HCT116 (cell line): Measurements from ENCODE around the gene TMEM175. TPM values are rescaled to one million over a fixed set of nuclear protein-coding genes. Genes with fewer than 3 reads are reported as not detected.

Experiments
- ATAC-seq: fragments of 200-7000 bp; cut with Tn5 transposase; 2 replicates; pipeline ENCODE4 v1.9.1; 2020; ENCODE audit warnings: mild to moderate bottlenecking, moderate library complexity
- BruUV-seq: library from RNA; stranded (reverse); fragments of 400-500 nt; replicated peaks from 2 replicates; lab custom pipeline; 2021; lab: Mats Ljungman, UMichigan
- CTCF ChIA-PET: fragments of 300-600 bp; sonication (Branson Sonifier 250); formaldehyde crosslinking; loops from one replicate; lab custom pipeline; 2021; ENCODE audit warnings: antibody characterized with exemption; lab: Charles Lee
- POLR2A ChIA-PET: fragments of 300-600, 350-600 bp; sonication (Branson Sonifier 250); formaldehyde crosslinking; loops from one replicate; lab custom pipeline; 2021; ENCODE audit warnings: antibody characterized with exemption; lab: Charles Lee
- RAD21 ChIA-PET, 2 experiments: fragments of 300-600 bp; sonication (Branson Sonifier 250); formaldehyde crosslinking; loops; one replicate each; lab custom pipeline; 2023; ENCODE audit warnings: low total read pairs in 2 of 2; ENCODE audit not compliant: uncharacterized antibody in 2 of 2, unreplicated experiment in 2 of 2, low non-redundant PET in 1 of 2; lab: Charles Lee
- DNase-seq: peaks from one replicate; pipeline ENCODE4 v3.0.0-alpha.2; 2010; ENCODE audit warnings: low read depth, low spot score
- H2AFZ ChIP-seq: fragments of 200-600 bp; shearing (Covaris generic), sonication (generic); 2 replicates; pipeline ENCODE4 v1.6.1; 2017; ENCODE audit warnings: low read depth, mixed run types, mixed read lengths, antibody characterized with exemption, low read length; ENCODE audit not compliant: poor library complexity, severe bottlenecking
- H3K27ac ChIP-seq: 2 replicates; pipeline ENCODE4 v1.5.1; 2012; ENCODE audit warnings: low read depth, low read length
- H3K27me3 ChIP-seq: fragments of 200-600 bp; sonication (generic); 2 replicates; pipeline ENCODE4 v1.6.1; 2016; ENCODE audit warnings: mixed run types, low read length, mixed read lengths; ENCODE audit not compliant: insufficient read depth
- H3K36me3 ChIP-seq, 2 experiments: fragments of 200-500 bp in 1 of 2; fragments of 200-600 bp in 1 of 2; sonication (Bioruptor generic) in 1 of 2; sonication (generic) in 1 of 2; 2 replicates each; pipeline versions ENCODE4 v1.5.1 to v1.6.1; 2014 to 2016; ENCODE audit warnings: low read length in 2 of 2, inconsistent platforms in 1 of 2, mixed read lengths in 1 of 2, mixed run types in 1 of 2; ENCODE audit not compliant: insufficient read depth in 2 of 2, control insufficient read depth in 1 of 2
- H3K4me1 ChIP-seq, 2 experiments: fragments of 200-600 bp in 1 of 2; sonication (generic) in 1 of 2; 2 replicates each; pipeline versions ENCODE4 v1.5.1 to v1.6.1; 2012 to 2017; ENCODE audit warnings: low read length in 2 of 2, inconsistent platforms in 1 of 2, mild to moderate bottlenecking in 1 of 2, mixed read lengths in 1 of 2, mixed run types in 1 of 2, moderate library complexity in 1 of 2; ENCODE audit not compliant: insufficient read depth in 2 of 2, control insufficient read depth in 1 of 2
- H3K4me2 ChIP-seq: fragments of 200-600 bp; sonication (generic); 2 replicates; pipeline ENCODE4 v1.6.1; 2017; ENCODE audit warnings: mixed run types, low read length, mixed read lengths
- H3K4me3 ChIP-seq, 2 experiments: fragments of 200-600 bp in 1 of 2; sonication (generic) in 1 of 2; replicated peaks in 1 of 2; 2 replicates each; pipeline ENCODE4 v1.5.1; 2011 to 2016; ENCODE audit warnings: low read length in 2 of 2, control low read depth in 1 of 2, low read depth in 1 of 2, mild to moderate bottlenecking in 1 of 2, mixed read lengths in 1 of 2, mixed run types in 1 of 2
- H3K79me2 ChIP-seq: fragments of 200-600 bp; sonication (generic); 2 replicates; pipeline ENCODE4 v1.6.1; 2017; ENCODE audit warnings: mild to moderate bottlenecking, mixed run types, low read length, moderate library complexity, mixed read lengths; ENCODE audit not compliant: insufficient read depth
- H3K9ac ChIP-seq: fragments of 200-600 bp; sonication (generic); 2 replicates; pipeline ENCODE4 v1.6.1; 2016; ENCODE audit warnings: low read length, mixed read lengths
- H3K9me2 ChIP-seq: fragments of 200-600 bp; sonication (generic), shearing (Covaris generic); 2 replicates; pipeline ENCODE4 v1.6.1; 2017; ENCODE audit warnings: mixed run types, mild to moderate bottlenecking, moderate library complexity; ENCODE audit not compliant: insufficient read depth
- H3K9me3 ChIP-seq, 2 experiments: fragments of 200-500 bp in 1 of 2; fragments of 200-600 bp in 1 of 2; sonication (Bioruptor generic) in 1 of 2; sonication (generic) in 1 of 2; 2 replicates each; pipeline ENCODE4 v1.6.1; 2014 to 2017; ENCODE audit warnings: low read length in 2 of 2, mixed read lengths in 2 of 2, inconsistent platforms in 1 of 2, low read depth in 1 of 2, mild to moderate bottlenecking in 1 of 2, mixed run types in 1 of 2, moderate library complexity in 1 of 2; ENCODE audit not compliant: control insufficient read depth in 1 of 2, insufficient read depth in 1 of 2
- H4K20me1 ChIP-seq: fragments of 200-600 bp; sonication (generic), shearing (Covaris generic); 2 replicates; pipeline ENCODE4 v1.6.1; 2017; ENCODE audit warnings: mixed run types, mild to moderate bottlenecking, moderate library complexity; ENCODE audit not compliant: insufficient read depth
- ATF3 ChIP-seq: IDR thresholded peaks from 2 replicates; pipeline ENCODE4 v1.6.1; 2012
- CEBPB ChIP-seq: IDR thresholded peaks from 2 replicates; pipeline ENCODE4 v1.6.1; 2012; ENCODE audit warnings: low read depth
- EGR1 ChIP-seq: IDR thresholded peaks from 2 replicates; pipeline ENCODE4 v1.6.1; 2012; ENCODE audit warnings: low read depth
- ELF1 ChIP-seq: IDR thresholded peaks from 2 replicates; pipeline ENCODE4 v1.6.1; 2012; ENCODE audit warnings: low read depth, borderline replicate concordance
- EZH2phosphoT487 ChIP-seq: fragments of 200-600 bp; IDR thresholded peaks from 2 replicates; pipeline ENCODE4 v1.6.1; 2018; ENCODE audit warnings: antibody characterized with exemption, borderline replicate concordance
- POLR2A ChIP-seq: IDR thresholded peaks from 2 replicates; pipeline ENCODE4 v1.7.0; 2011; ENCODE audit warnings: borderline replicate concordance; ENCODE audit not compliant: insufficient read depth, insufficient read length; ENCODE audit errors: extremely low read depth
- SP1 ChIP-seq: IDR thresholded peaks from 2 replicates; pipeline ENCODE4 v1.6.1; 2012; ENCODE audit warnings: low read depth
- SRF ChIP-seq: IDR thresholded peaks from 2 replicates; pipeline ENCODE4 v1.6.1; 2012; ENCODE audit warnings: low read depth
- TCF7L2 ChIP-seq: IDR thresholded peaks from 2 replicates; pipeline ENCODE4 v1.7.0; 2011; ENCODE audit warnings: borderline replicate concordance, inconsistent platforms; ENCODE audit not compliant: insufficient read depth, insufficient read length; ENCODE audit errors: extremely low read depth
- YY1 ChIP-seq: IDR thresholded peaks from 2 replicates; pipeline ENCODE4 v1.6.1; 2011; ENCODE audit warnings: low read length, low read depth, moderate library complexity, mild to moderate bottlenecking; ENCODE audit not compliant: insufficient replicate concordance; ENCODE audit errors: extremely low read depth
- ZBTB33 ChIP-seq: IDR thresholded peaks from 2 replicates; pipeline ENCODE4 v1.6.1; 2011; ENCODE audit warnings: mild to moderate bottlenecking, low read length, moderate library complexity; ENCODE audit not compliant: insufficient replicate concordance; ENCODE audit errors: extremely low read depth
- intact Hi-C: fragments of 100-400 bp; cut with micrococcal nuclease; formaldehyde crosslinking; loops from 2 replicates; pipeline ENCODE4 v1.10.0; 2022
- total RNA-seq: library from RNA; stranded (reverse); gene quantifications from one replicate; pipeline ENCODE4 v1.2.1, GENCODE V29; 2021; ENCODE audit not compliant: unreplicated experiment

Gene TMEM175
- total RNA-seq, 1 experiment from 2014 or later: 17.5 TPM

- BruUV-seq: no TSS peak
- CTCF ChIA-PET: no interaction called here
- H3K36me3 ChIP-seq: no peaks in the 10 kb centered on the region
- POLR2A ChIA-PET: no interaction called here
- H3K27ac ChIP-seq: no peak overlapping the region
- H3K79me2 ChIP-seq: no peaks in the 10 kb centered on the region
- H3K9ac ChIP-seq: no peak overlapping the region
- no peaks in the 10 kb centered on the region for H3K9me2 ChIP-seq
- DNase-seq (no peak), ATAC-seq (no peak)
- RAD21 ChIA-PET: no interaction called here
- H3K27me3 ChIP-seq: no peaks in the 10 kb centered on the region
- peaks cover 14 to 22% of the 10 kb centered on the region in 2 experiments for H3K4me1 ChIP-seq
- H4K20me1 ChIP-seq: no peaks in the 10 kb centered on the region
- no peak overlapping the region for H3K4me2 ChIP-seq
- intact Hi-C loops: no loop called here
- no peak for TF ChIP-seq ELF1
- TF ChIP-seq ATF3: no peak
- TF ChIP-seq TCF7L2: no peak
- TF ChIP-seq, all 23 proteins: peak for 0
- no peaks in the 10 kb centered on the region for H3K9me3 ChIP-seq
- H2AFZ ChIP-seq: no peak overlapping the region
- no peak overlapping the region for H3K4me3 ChIP-seq
Observed at GRCh38 chr4:995311-996026, 63.2 kb downstream of the TMEM175 start.

- no peak overlapping the region for H2AFZ ChIP-seq
- CTCF ChIA-PET: no interaction called here
- H3K4me3 ChIP-seq: no peak overlapping the region
- H3K79me2 ChIP-seq: no peaks in the 10 kb centered on the region
- TF ChIP-seq SP1: no peak
- no peak for TF ChIP-seq ZBTB33
- TF ChIP-seq YY1: no peak
- no peak for TF ChIP-seq SRF
- TF ChIP-seq CEBPB: no peak
- no peak for TF ChIP-seq EZH2phosphoT487
- TF ChIP-seq EGR1: no peak
- TF ChIP-seq POLR2A: no peak
- no peak for TF ChIP-seq ATF3
- TF ChIP-seq, all 23 proteins: peak for 0
- H3K9ac ChIP-seq: no peak overlapping the region
- H3K4me2 ChIP-seq: no peak overlapping the region
- no peaks in the 10 kb centered on the region for H4K20me1 ChIP-seq
- H3K9me3 ChIP-seq: no peaks in the 10 kb centered on the region
- H3K27me3 ChIP-seq: no peaks in the 10 kb centered on the region
- no TSS peak for BruUV-seq
- H3K4me1 ChIP-seq: peaks cover 14 to 22% of the 10 kb centered on the region in 2 experiments
- no peaks in the 10 kb centered on the region for H3K36me3 ChIP-seq
- ChIA-PET POLR2A (no interaction called here), RAD21 (no interaction called here)
- H3K27ac ChIP-seq: no peak overlapping the region
- intact Hi-C loops: no loop called here
- no peaks in the 10 kb centered on the region for H3K9me2 ChIP-seq
- DNase-seq (no peak), ATAC-seq (no peak)
Observed at GRCh38 chr4:996030-996996, 64.1 kb downstream of the TMEM175 start.
